ENCODE measurements around the gene PACC1. TPM values are rescaled to one million over a fixed set of nuclear protein-coding genes. Genes with fewer than 3 reads are reported as not detected.

The PACC1 gene
- total RNA-seq: 4.8 TPM

- peak; percentile 58 for DNase-seq
Observed at GRCh38 chr1:212414328-212415106, at the start of gene PACC1. Gene PACC1, minus strand, starts transcription at chr1:212414886. Its CDS starts 129 bp downstream, at chr1:212414757.

- no peak for DNase-seq
Observed at GRCh38 chr1:212463565-212464285, 49.0 kb upstream of the PACC1 start.

- no peak for DNase-seq
Observed at GRCh38 chr1:212461916-212462660, 47.4 kb upstream of the PACC1 start.

GRCh38 chr1:212460376-212460775 lies 45.7 kb upstream of the PACC1 start:
- no peak for DNase-seq

- DNase-seq: no peak
Observed at GRCh38 chr1:212459656-212460055, 45.0 kb upstream of the PACC1 start.

GRCh38 chr1:212458817-212459216 lies 44.1 kb upstream of the PACC1 start:
- no peak for DNase-seq

GRCh38 chr1:212457740-212458338 lies 43.2 kb upstream of the PACC1 start:
- no peak for DNase-seq

- DNase-seq: peak; percentile 78
Observed at GRCh38 chr1:212455803-212456528, 41.3 kb upstream of the PACC1 start.

GRCh38 chr1:212455401-212455800 lies 40.7 kb upstream of the PACC1 start:
- DNase-seq: no peak

- DNase-seq: no peak
Observed at GRCh38 chr1:212454741-212455140, 40.1 kb upstream of the PACC1 start.

GRCh38 chr1:212453156-212453857 lies 38.6 kb upstream of the PACC1 start:
- DNase-seq: no peak

GRCh38 chr1:212452323-212453155 lies 37.9 kb upstream of the PACC1 start:
- peak; percentile 42 for DNase-seq

GRCh38 chr1:212451416-212452322 lies 37.0 kb upstream of the PACC1 start:
- DNase-seq: no peak

- DNase-seq: no peak
Observed at GRCh38 chr1:212450331-212450881, 35.7 kb upstream of the PACC1 start.

GRCh38 chr1:212447478-212447877 lies 32.8 kb upstream of the PACC1 start:
- DNase-seq: no peak

- DNase-seq: no peak
Observed at GRCh38 chr1:212446333-212446732, 31.6 kb upstream of the PACC1 start.

GRCh38 chr1:212442408-212442807 lies 27.7 kb upstream of the PACC1 start:
- DNase-seq: no peak

- no peak for DNase-seq
Observed at GRCh38 chr1:212440419-212440818, 25.7 kb upstream of the PACC1 start.

GRCh38 chr1:212438831-212439237 lies 24.1 kb upstream of the PACC1 start:
- no peak for DNase-seq

All from skin of body (tissue), 2 donors.